Measurements from ENCODE around the gene MAP3K14.

GRCh38 chr17:45227101-45227925 lies 89.5 kb downstream of the MAP3K14 start:
- no peak for TF ChIP-seq YY1 (IDR thresholded peaks at IDR 0.05; ENCODE audit: insufficient read depth, insufficient read length)
- TF ChIP-seq ZNF274 (IDR thresholded peaks at IDR 0.05; ENCODE audit: low read depth, low read length): no peak
